Measurements from ENCODE around the gene LDLRAP1.
"Not testable (repeated sequence)": the region's sequence is repeated elsewhere in the genome, so short reads cannot be mapped to it uniquely, and the experiment has no call there.

- not testable (repeated sequence) for TF ChIP-seq REST (IDR thresholded peaks at IDR 0.05; ENCODE audit: low read depth); ZFX (IDR thresholded peaks at IDR 0.05); SRF (IDR thresholded peaks at IDR 0.05; ENCODE audit: low read depth); POLR2A (IDR thresholded peaks at IDR 0.05; ENCODE audit: borderline replicate concordance, extremely low read depth, insufficient read depth, insufficient read length); CTCF (IDR thresholded peaks at IDR 0.05 in 2 of 3, conservative IDR thresholded peaks at IDR 0.05 in 1 of 3; ENCODE audit: borderline replicate concordance in 1 of 3, insufficient read depth in 1 of 3, low read depth in 2 of 3, low read length in 2 of 3); POLR2AphosphoS5 (IDR thresholded peaks at IDR 0.05; ENCODE audit: low read depth, low read length); TCF7L2 (IDR thresholded peaks at IDR 0.05; ENCODE audit: borderline replicate concordance, extremely low read depth, insufficient read depth, insufficient read length); EGR1 (IDR thresholded peaks at IDR 0.05; ENCODE audit: low read depth); EZH2phosphoT487 (IDR thresholded peaks at IDR 0.05; ENCODE audit: borderline replicate concordance); EZH2 (IDR thresholded peaks at IDR 0.05); SIN3A (IDR thresholded peaks at IDR 0.05; ENCODE audit: low read depth); ZNF274 (IDR thresholded peaks at IDR 0.05; ENCODE audit: low read depth, low read length); CEBPB (IDR thresholded peaks at IDR 0.05; ENCODE audit: low read depth); SP1 (IDR thresholded peaks at IDR 0.05; ENCODE audit: low read depth)
These were observed 45.4 kb downstream of the LDLRAP1 start for GRCh38 chr1:25588786-25589185.

Measured in HCT116 (cell line).